Measurements from ENCODE around the gene GMEB1. TPM values are rescaled to one million over a fixed set of nuclear protein-coding genes. Genes with fewer than 3 reads are reported as not detected.

The GMEB1 gene
- total and polyA plus RNA-seq, 8 donors = 2.2 to 7.7 (median 4.1) TPM

DNA sequence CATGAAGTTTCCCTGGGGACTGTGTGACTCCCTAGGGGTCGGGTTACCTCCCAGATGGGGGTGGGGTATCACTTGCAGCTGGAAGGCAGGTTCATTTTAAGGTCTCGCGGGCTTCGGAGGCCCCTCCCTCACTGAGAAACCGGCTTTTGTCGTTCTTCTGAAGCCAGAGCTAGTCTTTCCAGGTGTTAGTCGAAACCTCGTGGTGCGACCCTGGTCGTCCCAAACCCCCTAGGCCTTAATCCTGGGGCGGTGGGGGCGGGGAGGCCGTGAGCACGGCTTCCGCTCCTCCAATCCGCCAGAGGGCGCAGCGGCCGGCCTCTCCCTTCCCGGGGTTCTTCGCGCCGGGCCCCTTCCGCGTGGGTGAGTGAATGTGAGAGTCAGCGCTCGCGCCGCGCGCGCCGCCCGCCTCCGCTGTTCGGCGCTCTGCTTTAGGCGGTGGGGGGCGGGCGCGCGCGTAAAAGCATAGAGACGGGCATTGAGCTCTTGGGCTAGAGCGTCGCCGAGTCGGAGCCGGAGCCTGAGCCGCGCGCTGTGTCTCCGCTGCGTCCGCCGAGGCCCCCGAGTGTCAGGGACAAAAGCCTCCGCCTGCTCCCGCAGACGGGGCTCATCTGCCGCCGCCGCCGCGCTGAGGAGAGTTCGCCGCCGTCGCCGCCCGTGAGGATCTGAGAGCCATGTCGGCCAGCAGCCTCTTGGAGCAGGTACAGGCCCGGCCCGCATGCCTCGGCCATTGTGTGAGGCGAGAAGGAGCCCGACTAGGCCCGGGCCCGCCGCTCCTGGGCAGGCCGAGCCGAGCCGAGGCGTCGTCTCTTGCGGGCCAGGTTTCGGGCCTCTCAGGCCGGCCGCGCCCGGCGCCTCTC is 68.1 kb downstream of the GMEB1 start, which contains the start of gene YTHDF2:
YTHDF2 (plus strand) TSS at position 491 of the 857 bp plus-strand sequence; CDS start at position 672, 181 bp downstream.
- H3K9me3 ChIP-seq = no peaks in the 10 kb centered on the region
- TF ChIP-seq, protein P1, sequence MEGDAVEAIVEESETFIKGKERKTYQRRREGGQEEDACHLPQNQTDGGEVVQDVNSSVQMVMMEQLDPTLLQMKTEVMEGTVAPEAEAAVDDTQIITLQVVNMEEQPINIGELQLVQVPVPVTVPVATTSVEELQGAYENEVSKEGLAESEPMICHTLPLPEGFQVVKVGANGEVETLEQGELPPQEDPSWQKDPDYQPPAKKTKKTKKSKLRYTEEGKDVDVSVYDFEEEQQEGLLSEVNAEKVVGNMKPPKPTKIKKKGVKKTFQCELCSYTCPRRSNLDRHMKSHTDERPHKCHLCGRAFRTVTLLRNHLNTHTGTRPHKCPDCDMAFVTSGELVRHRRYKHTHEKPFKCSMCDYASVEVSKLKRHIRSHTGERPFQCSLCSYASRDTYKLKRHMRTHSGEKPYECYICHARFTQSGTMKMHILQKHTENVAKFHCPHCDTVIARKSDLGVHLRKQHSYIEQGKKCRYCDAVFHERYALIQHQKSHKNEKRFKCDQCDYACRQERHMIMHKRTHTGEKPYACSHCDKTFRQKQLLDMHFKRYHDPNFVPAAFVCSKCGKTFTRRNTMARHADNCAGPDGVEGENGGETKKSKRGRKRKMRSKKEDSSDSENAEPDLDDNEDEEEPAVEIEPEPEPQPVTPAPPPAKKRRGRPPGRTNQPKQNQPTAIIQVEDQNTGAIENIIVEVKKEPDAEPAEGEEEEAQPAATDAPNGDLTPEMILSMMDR (IDR thresholded peaks at IDR 0.05) = peak; percentile 90 to 92 (median 91)
- H3K27ac ChIP-seq = peak within 1 kb of the TSS; percentile 86 to 96 (median 94)
- peaks cover 0 to 29% (median 3%) of the 10 kb centered on the region in 3 donors for H3K36me3 ChIP-seq
- peak within 1 kb of the TSS; percentile 95 to 98 (median 97) for H3K4me3 ChIP-seq
- peaks cover 10 to 38% (median 22%) of the 10 kb centered on the region in 3 donors for H3K4me1 ChIP-seq
- no peaks in the 10 kb centered on the region for H3K27me3 ChIP-seq
- FAIRE-seq (no peak), ATAC-seq (peak; percentile 96 to 99 (median 96)), DNase-seq (peak; percentile 96 to 99 (median 97))
- intact Hi-C loops (cut with DNase I) = no loop called here
- WGBS, 2 donors = 0% methylated on average over 82 to 92 of the region's 92 CpGs

DNA sequence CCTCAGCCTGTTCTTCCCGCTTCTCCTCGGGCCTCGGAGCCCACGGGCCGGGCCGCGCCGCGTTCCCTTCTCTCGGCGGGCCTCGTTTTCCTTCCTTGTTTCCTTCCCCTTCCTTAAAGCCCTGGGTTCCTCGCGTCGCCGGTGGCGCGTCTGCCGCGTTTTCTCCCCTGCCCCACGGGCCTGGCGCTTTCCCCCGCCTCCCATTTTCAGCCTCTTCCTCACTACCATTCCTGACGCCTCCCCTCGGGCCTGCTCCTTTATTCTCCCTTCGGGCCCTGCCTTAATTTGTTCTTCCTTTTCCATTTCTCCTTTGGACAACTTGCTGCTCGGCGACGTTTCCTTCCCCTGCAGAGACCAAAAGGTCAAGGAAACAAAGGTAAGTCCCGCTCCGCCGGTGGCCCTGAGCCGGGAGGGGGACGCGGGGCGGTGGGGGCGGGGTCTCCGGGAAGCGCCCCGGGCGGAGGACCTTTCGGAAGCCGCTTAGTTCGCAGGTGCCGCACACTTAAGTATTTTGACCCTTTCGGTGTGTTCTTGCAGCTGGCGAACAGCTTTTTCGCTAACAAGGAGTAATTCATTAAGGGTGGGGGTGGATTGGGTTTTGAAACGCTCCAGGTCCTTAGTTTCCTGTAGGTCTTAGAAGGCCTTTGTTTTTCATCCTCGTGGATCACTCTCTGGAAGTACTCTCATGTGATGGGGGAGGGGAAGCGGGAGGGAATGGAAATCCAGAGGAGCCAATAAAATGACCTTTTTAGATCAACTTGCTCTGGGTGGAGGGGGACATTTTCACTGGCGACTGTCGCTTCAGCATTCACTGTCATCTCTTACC is 68.9 kb downstream of the GMEB1 start:
- FAIRE-seq = no peak
- DNase-seq = peak in 5 of 6 donors; percentile 28 to 71 (median 46)
- intact Hi-C loops (cut with DNase I) = no loop called here
- H3K4me3 ChIP-seq = peak overlapping the region; percentile 95 to 98 (median 97)
- no peaks in the 10 kb centered on the region for H3K9me3 ChIP-seq
- peak; percentile 19 to 47 (median 32) for ATAC-seq
- H3K27ac ChIP-seq = peak overlapping the region; percentile 86 to 96 (median 94)
- WGBS, 2 donors = 0 to 1% methylated on average over 52 to 53 of the region's 53 CpGs
- peaks cover 10 to 38% (median 22%) of the 10 kb centered on the region in 3 donors for H3K4me1 ChIP-seq
- TF ChIP-seq, protein P1 (IDR thresholded peaks at IDR 0.05) = no peak
- no peaks in the 10 kb centered on the region for H3K27me3 ChIP-seq
- peaks cover 0 to 37% (median 8%) of the 10 kb centered on the region in 3 donors for H3K36me3 ChIP-seq

GRCh38 chr1:28740118-28740517 is 71.5 kb downstream of the GMEB1 start:
- intact Hi-C loops (cut with DNase I) = no loop called here
- FAIRE-seq (no peak), ATAC-seq (no peak), DNase-seq (no peak)
- TF ChIP-seq, protein P1 (IDR thresholded peaks at IDR 0.05) = no peak
- Histone ChIP-seq H3K27me3 (no peaks in the 10 kb centered on the region), H3K27ac (no peak overlapping the region), H3K9me3 (no peaks in the 10 kb centered on the region), H3K36me3 (peaks cover 0 to 57% (median 19%) of the 10 kb centered on the region in 3 donors), H3K4me1 (peaks cover 20 to 51% (median 22%) of the 10 kb centered on the region in 3 donors), H3K4me3 (no peak overlapping the region)

- no peaks in the 10 kb centered on the region for H3K9me3 ChIP-seq
- 62 to 63% methylated on average over 4 of the region's 4 CpGs for WGBS, 2 donors
- DNase-seq (no peak), ATAC-seq (no peak), FAIRE-seq (no peak)
- H3K4me1 ChIP-seq = peaks cover 19 to 48% (median 21%) of the 10 kb centered on the region in 3 donors
- no peak overlapping the region for H3K27ac ChIP-seq
- intact Hi-C loops (cut with DNase I) = no loop called here
- H3K4me3 ChIP-seq = no peak overlapping the region
- TF ChIP-seq, protein P1 (IDR thresholded peaks at IDR 0.05) = no peak
- H3K36me3 ChIP-seq = peaks cover 0 to 48% (median 15%) of the 10 kb centered on the region in 3 donors
- no peaks in the 10 kb centered on the region for H3K27me3 ChIP-seq
Measured at GRCh38 chr1:28744184-28744583, 75.6 kb downstream of the GMEB1 start.

Data from pancreas (tissue), 10 donors.